ENCODE measurements around the gene CLEC16A.

Gene CLEC16A

DNA sequence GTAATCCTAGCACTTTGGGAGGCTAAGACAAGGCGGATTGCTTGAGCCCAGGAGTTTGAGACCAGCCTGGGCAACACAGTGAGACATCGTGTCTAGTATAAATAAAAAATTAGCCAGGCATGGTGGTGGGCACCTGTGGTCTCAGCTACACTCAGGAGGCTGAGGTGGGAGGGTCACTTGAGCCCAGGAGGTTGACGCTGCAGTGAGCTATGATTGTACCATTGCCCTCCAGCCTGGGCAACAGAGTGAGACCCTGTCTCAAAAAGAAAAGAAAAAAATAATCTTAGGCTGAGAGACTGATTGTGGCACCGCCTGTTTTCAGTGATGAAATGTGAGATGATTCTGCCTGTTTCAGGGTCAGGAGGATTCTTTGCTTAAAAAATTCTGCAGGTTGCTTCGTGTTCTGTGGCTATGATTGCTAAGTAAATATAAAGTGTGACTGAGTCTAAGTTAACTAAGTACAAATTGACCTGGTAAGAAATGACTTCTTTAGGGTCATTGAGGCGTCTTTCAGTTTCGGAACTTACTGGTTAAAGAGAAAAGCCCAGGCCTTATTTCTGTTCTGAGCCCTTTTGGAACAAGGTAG, 183.3 kb downstream of the CLEC16A start:
- DNase-seq, result no peak

DNA sequence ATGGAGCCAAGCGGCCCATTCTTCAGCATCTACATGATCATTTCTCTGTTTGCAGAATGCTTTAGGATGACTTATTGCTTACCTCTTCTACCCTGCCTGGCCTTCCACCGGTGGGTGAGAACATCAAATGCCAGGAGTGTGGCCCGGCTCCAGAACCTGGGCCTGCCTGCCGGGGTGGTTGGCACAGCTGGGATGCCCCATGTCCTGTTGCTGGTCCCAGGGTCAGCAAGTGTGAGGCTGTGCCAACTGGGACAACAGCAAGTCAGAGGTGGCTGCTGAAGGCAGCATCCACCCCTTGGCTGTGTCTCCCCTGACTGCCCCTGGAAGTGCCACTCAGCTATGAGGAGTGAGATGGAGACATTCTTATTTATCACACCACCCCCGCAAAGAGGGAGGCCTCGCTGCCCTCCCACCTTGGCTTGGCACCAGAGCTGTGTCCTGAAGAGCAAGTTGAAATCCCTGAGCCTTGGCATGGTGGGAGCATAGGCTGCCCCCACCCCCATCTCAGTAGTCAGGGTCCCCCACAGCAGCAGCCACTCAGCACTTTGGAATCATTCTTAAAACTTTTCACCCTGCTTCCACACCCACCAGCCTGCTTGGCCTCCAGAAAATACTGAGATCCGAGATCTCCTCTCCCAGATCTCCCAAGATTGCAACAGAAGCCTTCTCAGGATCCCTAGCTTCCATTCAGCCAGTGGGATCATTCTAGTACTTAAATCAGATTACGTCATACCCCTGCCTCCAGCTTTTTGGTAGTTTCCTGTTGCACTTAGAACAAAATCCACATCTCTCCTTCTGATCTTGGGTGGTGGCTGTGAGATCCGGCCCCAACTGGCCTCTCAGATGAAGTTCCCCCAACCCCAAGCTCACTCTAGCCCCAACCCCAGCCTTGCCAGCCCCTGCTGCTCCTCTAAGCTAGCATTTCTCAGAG, 184.1 kb downstream of the CLEC16A start:
- peak; percentile 50 for DNase-seq

DNA sequence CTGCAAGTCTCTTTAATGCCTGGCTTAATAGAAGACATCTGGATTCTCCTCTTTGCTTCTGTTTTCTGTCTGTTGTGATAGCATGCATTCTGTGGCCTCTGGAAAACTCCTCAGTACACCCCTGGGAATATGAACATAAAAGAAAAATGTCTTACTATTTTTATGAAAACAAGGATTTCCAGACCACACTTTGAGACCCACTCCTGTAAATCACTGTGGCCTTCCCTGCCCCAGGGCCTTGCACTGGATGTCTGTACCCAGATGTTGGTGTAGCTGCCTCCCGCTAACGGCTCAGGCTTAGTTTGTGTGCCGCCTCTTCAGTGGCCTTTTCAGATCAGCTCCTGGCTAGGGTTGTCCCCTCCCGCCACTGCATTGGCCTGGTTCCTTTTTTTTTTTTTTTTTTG, 185.0 kb downstream of the CLEC16A start:
- peak; percentile 45 for DNase-seq

DNA sequence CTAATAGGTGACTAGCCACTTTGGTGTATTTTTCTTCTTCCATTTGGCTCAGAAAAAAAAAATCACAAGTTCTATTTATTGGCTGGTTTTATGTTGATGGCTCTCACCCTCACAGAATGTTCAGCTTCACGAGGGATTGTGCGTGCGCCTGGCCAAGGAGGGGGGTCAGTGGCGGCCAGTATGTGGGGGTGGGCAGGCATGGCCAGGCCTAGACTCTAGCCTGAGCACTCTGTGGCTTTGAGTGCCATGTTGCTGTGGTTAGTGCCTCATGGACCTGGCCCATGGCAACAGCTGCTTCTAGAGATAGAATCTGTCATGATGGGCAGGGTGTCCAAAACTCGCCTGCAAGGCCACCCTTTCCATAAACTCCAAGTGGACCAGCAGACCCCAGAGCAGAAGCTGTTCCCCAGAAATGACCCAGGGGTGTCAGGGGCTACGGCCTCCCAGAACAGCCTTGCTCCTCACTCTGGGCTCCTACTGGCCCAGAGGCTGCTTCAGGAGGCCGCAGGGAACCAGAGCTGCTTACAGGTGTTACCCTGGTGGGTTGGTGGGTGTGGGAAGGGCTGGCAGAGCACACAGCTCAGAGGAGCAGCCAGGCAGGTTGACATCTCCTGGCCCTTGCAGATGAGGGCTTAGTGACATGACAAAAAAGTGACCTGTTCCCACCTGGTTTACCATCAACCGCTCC, 186.8 kb downstream of the CLEC16A start:
- DNase-seq, result no peak

DNA sequence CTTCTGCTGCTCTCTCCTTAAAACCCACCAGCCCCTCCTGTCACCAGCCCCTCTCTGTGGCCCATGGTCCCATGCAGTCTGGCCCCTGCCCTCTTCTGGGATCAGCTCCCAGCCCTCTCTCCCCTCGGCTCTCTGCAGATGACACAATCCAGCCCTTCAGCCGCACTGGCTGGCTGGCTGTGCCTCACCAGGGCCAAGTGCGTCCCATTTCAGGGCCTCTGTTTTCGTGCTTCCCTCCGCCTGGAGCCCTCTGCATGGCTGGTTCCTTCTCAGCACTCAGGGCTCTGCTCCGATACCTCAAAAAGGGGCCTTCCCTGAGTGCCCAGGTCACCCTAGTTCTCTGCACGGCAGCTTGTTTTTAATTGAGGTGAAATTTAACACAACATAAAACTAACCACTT, 187.3 kb downstream of the CLEC16A start:
- no peak for DNase-seq

DNA sequence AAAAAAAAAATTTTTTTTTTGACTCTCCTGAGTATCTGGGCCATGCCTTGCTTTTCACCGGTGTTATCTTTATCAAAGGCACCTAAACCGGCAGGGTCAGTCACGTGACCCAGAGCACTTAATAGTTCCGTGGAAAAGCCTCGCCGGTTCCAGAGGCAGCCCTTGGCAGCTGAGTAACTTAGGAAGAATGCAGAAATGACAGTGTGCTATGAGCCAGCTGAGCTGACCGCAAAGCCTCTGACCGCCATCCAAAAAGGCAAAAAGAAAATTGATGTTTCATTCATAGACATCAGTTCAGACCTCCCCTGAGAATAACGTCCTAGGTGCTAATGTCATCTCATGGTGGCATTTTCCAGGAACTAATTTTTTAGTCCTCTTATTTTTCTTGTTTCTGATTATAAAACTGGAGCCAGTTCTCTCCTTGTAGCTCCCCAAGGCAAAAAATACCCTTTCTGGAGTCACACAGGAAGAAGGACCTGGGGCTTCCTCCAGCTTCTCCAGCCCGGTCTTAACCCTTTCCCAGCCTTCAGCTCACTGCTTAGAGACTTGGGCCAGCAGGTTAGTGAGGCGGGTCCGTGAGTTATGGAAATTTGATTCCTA, 189.1 kb downstream of the CLEC16A start:
- peak; percentile 58 for DNase-seq

DNA sequence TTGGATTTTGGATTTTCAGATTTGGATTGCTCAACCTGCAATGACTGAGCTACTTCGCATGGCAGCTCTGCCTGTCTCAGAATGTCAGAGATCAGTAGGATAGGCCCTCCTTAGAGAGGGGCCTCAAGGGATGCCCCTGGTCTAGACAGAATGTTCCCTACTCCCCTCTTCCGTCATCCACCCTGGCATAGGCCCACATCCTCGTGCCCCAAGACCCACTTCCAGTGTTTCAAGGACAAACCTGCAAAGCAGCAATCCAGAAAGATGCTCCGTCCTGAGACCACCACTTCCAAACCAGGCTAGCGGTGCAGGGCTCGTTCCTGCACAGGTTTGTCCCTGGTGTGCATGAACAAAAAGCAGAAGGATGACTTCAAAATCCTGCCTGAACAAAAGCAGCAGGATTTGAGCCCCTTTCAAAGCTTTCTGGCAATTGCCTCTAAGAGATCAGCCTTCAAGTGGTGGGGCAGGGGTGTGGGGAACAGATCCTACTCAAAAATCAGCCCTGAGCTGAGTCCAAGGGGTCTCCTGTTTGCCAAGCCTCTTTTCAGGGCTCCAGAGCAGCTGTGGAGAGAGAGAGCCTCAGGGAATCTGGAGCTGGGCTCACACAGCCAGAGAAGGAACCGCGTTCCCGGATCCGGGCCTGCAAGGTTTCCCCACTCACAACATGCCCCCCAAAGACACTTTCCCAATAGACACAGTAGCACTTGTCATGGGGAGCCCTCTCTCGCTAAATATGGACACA, 190.5 kb downstream of the CLEC16A start:
- DNase-seq, result no peak

DNA sequence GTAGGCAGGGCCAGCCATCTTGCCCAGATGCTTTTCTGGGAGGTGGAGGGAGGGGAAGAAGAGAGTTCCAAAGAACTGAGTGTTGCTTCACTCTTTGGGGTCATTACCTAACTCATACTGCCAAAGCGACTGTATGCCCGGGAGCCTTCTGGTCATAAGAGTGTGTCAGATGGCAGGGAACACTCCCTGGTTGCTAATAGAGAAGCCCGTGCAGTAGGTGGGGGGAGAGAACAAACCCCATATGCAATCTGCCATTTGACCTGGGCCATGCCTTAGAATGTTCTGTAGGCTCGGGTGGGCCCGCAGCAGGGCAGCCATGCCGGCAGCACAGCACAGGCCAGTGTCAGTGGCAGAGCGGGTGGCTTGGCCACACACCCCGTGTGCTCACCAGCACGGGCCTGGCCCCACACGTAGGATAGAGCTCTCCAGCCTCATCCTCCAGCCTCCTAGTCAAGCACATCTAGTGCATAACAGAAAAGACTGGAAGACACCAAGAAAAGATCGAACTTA, 191.2 kb downstream of the CLEC16A start:
- DNase-seq, result no peak

DNA sequence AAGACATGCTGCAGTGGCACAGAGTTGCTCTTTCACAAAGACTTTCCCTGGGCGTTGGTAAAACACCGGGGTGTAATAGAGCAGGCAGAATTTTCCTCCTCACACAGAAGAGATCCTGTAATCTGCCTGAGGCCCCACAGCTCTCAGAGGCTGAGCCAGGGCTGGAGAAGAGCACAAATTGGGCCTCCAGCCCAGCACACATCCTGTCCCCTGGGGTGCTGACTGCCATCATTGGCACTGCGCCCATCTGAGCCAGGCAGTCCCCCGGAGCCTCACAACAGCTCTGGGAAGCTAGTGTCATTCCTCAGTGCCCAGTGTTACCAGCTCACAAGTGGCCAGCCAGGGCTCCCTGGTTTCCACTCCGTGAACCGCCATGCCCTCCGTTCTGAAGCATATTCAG, 192.2 kb downstream of the CLEC16A start:
- DNase-seq, result no peak

DNA sequence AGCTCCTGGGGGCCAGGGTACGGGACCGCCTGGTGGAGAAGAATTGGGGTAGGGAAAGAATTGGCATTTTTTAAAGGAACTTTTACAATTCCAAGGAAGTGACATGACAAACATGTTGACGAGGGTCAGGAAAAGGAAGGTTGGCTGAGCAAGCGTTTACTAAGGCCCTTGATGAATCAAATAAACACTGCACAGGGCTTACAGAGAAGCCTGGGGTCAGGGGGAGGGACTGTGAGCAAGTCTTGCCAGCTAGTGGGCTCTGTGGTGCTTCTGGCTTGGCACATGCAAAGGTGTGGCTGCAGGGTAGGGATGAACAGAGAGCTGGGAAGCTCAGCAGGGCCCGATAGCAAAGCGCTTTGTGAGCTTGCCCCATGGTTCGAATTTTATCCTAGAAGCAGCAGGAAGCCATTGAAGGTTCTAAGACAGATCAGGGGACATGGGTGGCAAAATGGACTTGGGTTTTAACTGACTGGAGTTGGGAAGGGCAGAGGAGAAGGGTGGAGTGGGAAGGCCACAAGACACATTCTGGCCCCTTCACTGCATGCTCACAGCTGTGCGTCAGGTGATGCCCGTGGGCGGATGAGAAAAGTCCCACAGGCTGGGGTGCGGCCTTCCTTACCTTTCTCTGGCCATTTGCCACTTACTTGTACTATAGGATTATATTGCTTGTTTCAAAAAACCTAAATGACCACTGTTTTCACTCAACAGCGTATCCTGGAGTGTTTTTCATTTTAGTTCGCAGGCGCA, 193.8 kb downstream of the CLEC16A start:
- no peak for DNase-seq

DNA sequence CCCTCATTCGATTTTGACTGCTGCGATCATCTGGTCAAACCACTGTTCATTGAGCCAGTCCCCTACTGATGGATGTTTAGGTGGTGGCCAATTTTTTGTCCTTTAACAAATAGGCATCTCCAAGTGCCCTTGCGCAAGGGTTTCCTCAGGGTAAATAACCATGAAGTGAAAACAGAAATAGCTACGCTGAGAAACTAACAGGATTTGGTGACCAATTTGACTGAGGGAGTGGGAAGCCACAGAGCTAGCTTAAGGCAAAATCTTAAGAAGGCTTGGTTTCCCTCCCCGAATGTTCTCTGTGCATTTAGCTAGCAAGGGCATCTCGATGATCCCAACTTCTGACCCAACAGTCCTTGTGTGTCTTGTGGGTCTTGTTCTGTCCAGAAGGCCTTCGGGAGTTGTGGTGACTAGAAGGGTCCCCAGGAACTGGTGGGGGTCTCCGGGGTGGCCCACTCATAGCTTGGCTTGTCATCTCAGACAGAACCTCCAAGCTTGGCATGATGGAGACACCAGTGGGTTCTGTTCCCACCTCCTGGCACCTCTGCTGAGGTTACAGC, 194.5 kb downstream of the CLEC16A start:
- no peak for DNase-seq

DNA sequence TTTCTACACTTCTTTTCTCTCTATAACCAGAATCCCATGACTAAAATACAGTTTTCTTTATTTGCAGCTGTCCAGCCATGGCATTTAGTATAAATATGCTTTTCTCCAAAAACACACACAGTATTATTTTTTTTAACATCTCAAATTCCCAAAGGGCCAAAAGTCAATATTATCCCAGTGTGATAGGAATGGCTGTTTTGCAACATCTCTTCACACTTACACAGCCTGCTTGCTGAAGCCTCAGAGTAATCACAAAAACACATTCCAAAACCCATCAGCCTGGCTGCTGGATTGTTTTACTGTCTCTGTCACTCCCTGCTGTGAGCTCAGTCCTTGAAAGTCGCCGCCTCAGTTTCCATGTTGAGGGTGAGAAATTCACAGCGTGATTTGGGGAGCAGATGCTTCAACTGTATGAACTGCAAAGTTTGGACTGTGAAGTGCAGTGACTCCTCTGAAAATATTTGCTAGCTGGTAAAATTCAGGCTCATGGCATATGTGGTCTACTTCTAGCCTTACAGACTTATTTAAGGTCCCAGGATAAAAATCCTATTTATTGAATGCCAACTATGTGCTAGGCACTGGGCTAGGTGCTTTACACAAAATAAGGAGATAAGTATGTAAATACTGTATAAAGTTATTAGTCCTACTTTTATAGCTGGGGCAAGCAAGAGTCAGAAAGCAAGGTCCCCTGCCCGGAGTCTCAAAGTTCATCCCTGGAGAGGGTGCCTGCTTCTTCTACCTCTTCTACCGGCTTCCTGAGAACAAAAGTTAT, 195.1 kb downstream of the CLEC16A start:
- no peak for DNase-seq

DNA sequence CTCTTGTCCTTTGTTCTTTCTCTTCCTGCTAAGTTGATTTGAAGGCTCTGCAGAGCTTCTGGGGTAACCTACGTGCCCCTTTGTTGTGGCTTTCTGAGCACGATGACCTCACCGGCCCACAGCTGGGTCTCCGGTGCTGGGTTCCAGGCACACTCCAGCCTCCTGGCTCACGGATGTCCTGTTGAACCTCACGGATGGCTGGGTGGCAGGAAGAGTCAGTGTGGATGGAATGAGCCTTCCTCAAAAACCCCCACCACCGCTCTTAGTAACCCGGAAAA, 195.7 kb downstream of the CLEC16A start:
- DNase-seq, result no peak

DNA sequence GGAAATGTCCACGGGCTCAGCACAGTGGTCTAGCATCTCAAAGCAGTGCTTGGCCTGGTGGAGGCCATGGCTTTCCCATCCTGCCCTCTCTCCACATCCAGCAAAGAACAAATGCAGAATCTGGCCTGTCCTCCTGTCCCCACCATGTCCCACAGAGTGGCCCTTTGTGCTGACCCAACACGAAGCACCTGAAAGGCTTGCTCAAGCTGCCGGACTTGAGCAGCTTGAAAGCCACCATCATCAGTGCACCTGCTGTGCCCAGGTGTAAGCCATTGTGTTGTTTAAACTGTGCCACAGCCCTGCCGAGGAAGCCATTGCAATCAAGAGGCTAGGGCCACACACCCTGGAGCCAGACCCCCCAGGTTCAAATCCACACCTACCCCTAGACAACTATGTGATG, 196.1 kb downstream of the CLEC16A start:
- no peak for DNase-seq

DNA sequence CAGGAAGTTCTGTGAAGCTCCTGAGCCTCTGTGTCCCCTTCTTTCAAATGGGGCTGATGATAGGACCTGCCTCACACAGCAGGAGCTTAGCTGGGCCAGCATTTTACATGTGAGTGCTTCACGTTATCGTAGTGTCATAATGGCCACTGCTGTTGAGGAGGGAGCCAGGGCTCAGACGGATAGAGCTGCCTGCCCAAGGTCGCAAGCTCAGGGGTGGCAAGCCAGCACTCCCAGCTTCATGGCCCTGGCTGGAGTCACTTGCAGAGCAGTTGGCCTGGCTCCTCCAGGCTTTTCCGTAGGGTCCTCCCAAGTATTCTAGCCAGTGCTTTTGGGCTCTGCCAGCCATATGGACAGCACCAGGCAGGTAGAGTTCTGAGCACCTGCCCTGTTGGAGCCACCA, 196.5 kb downstream of the CLEC16A start:
- no peak for DNase-seq

DNA sequence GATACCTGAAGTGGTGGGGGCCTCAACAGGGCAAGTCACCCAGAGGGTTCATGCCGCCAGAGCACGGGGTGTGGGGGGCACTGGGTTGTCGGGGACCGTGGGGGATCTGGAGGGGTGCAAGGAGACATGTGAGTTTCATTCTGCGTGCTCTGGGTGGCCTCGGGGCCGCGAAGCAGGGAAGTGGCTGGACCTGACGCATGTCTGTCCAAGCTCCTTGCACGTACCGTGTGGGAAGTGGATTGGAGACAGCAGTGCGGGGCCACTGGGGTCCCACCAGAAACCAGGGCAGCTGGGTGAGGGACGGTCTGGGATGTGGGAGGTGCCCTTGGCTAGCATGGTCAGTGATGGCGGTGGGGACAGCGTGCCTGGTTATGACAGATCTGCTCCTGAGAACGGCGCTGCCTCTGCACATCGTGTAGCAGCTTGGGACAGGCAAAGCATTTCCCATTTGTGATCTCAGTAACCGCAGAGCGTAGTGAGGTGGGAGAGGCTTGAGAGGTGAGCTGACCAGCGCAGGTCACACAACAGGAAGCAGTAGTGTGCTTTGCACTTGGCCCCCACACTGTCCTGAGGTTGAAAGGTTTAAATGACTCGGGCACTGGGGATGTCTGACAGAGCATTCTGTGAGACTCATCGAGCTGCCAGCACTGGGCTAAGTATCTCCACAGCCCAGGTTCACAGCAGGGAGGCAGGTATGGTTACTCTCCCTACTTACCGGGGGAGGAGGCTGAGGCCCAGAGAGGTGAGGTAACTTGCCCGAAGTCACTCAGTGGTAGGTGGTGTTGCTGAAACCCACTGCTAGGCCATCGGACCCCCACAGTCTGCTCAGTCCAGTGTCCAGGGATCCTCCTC, 197.3 kb downstream of the CLEC16A start:
- DNase-seq, result no peak

DNA sequence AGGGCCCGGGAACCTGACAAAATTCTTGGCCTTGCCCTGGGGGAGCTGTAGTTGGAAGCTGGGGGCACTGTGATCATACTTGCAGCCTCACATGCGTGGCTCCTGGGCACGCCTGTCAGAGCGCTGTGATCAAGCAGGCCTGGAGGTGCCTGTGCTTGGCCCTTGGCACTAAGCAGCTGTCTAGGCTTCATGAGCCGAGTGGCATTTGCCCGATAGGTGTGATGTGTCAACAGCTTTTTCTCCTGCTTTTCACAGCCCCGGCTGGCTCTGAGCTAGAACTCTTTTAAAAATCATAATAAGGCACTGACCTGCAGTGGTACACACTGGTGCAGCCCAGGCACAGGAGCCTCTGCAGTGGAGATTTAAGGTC, 197.9 kb downstream of the CLEC16A start:
- DNase-seq, result no peak

DNA sequence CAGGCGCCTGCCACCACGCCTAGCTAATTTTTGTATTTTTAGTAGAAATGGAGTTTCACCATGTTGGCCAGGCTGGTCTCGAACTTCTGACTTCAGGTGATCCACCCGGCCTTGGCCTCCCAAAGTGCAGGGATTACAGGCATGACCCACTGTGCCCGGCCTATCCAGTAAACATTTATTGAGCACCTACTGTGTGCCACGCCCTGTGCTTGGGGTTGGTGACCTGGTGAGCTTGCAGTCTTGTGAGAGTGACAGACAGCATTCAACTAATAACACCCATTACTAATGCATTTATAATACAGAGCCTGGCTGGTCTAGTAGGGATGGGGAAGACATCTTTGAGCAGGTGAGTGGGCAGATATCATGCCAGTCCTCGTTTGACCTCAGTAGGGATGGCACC, 198.6 kb downstream of the CLEC16A start:
- DNase-seq, result no peak

DNA sequence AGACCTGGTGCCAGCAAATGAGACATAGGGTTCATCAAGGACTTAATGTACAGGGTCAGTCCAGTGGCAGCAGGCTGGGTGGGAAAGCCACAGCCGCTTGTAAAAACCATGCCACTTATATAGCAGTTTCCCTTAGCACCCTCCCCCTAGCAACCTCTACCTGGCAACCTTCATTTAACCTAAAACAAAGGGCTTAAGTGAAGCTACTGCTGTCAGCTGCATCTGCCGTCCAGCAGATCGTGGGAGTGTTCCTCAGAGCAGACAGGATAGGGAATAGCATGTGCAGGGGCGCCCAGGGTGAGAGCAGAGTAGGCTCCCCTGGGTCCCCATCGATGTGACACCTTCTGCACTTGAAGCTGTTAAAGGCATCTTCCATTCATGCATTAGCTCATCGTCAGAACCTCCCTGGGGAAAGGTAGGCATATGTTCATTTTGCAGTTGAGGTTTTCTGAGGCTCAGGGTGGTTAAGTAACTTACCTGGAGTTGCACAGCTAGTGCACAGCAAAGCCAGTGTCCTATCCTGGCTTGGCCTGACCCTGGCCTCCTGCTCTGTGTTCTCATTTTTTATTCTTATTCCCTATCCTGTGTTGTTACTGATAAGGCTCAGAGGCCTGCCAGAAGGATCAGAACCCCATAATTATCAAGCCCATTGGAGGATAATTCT, 199.1 kb downstream of the CLEC16A start:
- no peak for DNase-seq

Measured in eye (tissue), 1 donor.